Measurements from ENCODE around the gene NUP214.

GRCh38 chr9:131278702-131279111, 153.3 kb downstream of the NUP214 start:
- TF ChIP-seq EZH2 (IDR thresholded peaks at IDR 0.05; ENCODE audit: borderline replicate concordance, low read depth, low read length, poor library complexity, severe bottlenecking): no peak
- TF ChIP-seq, protein P1, sequence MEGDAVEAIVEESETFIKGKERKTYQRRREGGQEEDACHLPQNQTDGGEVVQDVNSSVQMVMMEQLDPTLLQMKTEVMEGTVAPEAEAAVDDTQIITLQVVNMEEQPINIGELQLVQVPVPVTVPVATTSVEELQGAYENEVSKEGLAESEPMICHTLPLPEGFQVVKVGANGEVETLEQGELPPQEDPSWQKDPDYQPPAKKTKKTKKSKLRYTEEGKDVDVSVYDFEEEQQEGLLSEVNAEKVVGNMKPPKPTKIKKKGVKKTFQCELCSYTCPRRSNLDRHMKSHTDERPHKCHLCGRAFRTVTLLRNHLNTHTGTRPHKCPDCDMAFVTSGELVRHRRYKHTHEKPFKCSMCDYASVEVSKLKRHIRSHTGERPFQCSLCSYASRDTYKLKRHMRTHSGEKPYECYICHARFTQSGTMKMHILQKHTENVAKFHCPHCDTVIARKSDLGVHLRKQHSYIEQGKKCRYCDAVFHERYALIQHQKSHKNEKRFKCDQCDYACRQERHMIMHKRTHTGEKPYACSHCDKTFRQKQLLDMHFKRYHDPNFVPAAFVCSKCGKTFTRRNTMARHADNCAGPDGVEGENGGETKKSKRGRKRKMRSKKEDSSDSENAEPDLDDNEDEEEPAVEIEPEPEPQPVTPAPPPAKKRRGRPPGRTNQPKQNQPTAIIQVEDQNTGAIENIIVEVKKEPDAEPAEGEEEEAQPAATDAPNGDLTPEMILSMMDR (conservative IDR thresholded peaks at IDR 0.05; ENCODE audit: low read depth, low read length): no peak
